LNCAP (cell line): ENCODE data around the gene CEP70.

Experiments
- TF ChIP-seq, protein P1 (sequence below): fragments of 450-650 bp; IDR thresholded peaks from 2 replicates; pipeline ENCODE4 v1.5.1; 2017; ENCODE audit warnings: mild to moderate bottlenecking

The CEP70 gene

DNA sequence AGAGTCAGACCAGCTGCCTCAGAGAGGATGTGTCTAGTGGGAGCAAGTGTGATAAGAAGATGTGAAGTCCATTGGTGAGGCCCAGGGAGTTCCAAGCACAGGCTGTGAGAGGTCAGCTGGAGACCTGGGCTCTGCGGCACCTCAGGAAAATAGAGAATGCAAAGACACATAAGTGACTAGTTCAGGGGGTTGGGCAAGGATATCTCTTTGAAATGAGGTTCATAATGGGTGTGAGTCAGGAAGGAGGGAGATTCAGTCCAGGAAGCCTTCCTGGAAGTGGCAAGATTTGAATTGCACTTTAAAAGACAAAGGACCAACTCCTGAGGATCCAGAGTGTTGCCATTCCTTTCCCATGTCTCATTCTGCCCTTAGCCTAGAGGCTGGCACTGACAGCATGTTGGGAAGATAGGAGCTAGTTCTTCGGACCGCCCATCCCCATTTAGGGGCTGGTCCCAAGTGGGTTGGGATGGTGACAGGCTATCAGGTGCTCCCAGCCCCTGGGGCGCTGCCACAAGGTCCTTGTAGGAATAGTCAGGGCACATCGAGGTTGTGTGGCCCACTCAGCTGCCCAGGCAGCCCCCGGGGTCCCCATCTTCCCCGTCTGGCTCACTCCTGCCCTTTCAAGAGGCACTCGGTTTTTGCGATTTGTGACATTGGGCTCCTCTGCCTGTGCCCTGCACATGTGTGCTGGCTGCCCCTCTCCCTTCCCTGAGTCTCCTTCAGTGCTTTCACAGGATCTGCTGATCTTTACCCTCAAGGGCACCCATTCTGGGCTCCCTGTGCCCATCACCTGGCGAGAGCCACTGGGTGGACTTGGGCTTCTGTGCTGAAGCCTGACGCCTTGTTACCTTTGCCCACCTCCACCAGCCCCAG is 136.0 kb downstream of the CEP70 start:
- TF ChIP-seq, protein P1, sequence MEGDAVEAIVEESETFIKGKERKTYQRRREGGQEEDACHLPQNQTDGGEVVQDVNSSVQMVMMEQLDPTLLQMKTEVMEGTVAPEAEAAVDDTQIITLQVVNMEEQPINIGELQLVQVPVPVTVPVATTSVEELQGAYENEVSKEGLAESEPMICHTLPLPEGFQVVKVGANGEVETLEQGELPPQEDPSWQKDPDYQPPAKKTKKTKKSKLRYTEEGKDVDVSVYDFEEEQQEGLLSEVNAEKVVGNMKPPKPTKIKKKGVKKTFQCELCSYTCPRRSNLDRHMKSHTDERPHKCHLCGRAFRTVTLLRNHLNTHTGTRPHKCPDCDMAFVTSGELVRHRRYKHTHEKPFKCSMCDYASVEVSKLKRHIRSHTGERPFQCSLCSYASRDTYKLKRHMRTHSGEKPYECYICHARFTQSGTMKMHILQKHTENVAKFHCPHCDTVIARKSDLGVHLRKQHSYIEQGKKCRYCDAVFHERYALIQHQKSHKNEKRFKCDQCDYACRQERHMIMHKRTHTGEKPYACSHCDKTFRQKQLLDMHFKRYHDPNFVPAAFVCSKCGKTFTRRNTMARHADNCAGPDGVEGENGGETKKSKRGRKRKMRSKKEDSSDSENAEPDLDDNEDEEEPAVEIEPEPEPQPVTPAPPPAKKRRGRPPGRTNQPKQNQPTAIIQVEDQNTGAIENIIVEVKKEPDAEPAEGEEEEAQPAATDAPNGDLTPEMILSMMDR, result no peak

- TF ChIP-seq, protein P1, result no peak
These were observed 136.8 kb downstream of the CEP70 start for GRCh38 chr3:138456961-138457862.

GRCh38 chr3:138455801-138456716 is 138.0 kb downstream of the CEP70 start:
- TF ChIP-seq, protein P1, result no peak

GRCh38 chr3:138452436-138452835 is 141.6 kb downstream of the CEP70 start:
- TF ChIP-seq, protein P1, result no peak

GRCh38 chr3:138451595-138452162 is 142.4 kb downstream of the CEP70 start:
- TF ChIP-seq, protein P1, result no peak

DNA sequence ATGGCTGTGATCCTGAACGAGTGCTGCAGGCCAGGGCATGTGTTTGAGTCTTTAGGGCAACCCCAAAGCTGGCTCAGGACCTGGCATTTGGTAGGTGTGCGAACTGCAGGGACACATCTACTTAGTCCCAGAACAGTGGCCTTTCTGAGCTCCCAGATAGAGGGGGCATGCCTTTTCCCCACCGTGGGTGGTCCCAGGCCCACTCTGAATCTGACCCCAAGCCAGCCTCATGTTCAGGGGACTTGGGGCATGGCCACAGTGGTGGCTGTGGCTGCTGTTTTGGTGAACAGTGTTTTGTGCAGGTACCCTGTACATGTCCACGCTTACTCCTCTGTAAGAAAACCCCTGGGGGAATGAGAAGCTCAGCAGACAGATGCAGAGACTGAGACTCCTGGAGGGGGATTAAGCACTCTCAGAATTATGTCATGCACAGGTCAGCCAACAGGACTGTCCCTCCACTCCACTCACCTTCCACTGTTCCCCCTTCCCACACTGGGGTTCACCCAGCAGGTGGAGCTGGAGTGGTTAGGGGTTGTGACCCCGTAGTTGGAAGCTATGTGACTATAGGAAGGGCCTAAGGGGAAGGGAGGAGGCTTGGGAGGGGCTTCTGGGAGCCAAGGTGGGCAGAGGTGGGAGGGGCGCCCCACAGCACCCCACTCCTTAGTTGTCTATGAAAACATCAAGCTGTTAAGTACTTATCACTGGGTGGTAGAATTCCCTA is 143.2 kb downstream of the CEP70 start:
- TF ChIP-seq, protein P1, result no peak
